Activated naive CD4-positive, alpha-beta T cell treated with anti-CD3 and anti-CD28 coated beads, Interleukin-2, amount 10 ng/mL, durations not matched to agents 7 days and 5 days (primary cell): Measurements from ENCODE around the gene GPR148.
A peak's percentile ranks its signal among the peaks of the same experiment; 100 is the strongest.

Experiments
- CTCF ChIA-PET: fragments of 350-600 bp; sonication (Branson Sonifier 250); formaldehyde crosslinking; loops from one replicate; lab custom pipeline; 2021; ENCODE audit warnings: antibody characterized with exemption; lab: Charles Lee
- DNase-seq: peaks from one replicate; pipeline ENCODE4 v3.0.0-alpha.2; 2020
- H3K27ac Mint-ChIP-seq: one replicate; pipeline ENCODE4 v1.8.0; 2021; ENCODE audit warnings: mild to moderate bottlenecking, moderate library complexity, mixed read lengths
- H3K27me3 Mint-ChIP-seq: one replicate; pipeline ENCODE4 v1.8.0; 2021; ENCODE audit warnings: mild to moderate bottlenecking, mixed read lengths
- H3K36me3 Mint-ChIP-seq: one replicate; pipeline ENCODE4 v1.8.0; 2021; ENCODE audit warnings: mixed read lengths
- H3K4me1 Mint-ChIP-seq: one replicate; pipeline ENCODE4 v1.8.0; 2021; ENCODE audit warnings: mixed read lengths
- H3K4me3 Mint-ChIP-seq: one replicate; pipeline ENCODE4 v1.8.0; 2021; ENCODE audit warnings: mild to moderate bottlenecking, moderate library complexity, mixed read lengths
- H3K9me3 Mint-ChIP-seq: one replicate; pipeline ENCODE4 v1.8.0; 2021; ENCODE audit warnings: mixed read lengths

Gene GPR148

DNA sequence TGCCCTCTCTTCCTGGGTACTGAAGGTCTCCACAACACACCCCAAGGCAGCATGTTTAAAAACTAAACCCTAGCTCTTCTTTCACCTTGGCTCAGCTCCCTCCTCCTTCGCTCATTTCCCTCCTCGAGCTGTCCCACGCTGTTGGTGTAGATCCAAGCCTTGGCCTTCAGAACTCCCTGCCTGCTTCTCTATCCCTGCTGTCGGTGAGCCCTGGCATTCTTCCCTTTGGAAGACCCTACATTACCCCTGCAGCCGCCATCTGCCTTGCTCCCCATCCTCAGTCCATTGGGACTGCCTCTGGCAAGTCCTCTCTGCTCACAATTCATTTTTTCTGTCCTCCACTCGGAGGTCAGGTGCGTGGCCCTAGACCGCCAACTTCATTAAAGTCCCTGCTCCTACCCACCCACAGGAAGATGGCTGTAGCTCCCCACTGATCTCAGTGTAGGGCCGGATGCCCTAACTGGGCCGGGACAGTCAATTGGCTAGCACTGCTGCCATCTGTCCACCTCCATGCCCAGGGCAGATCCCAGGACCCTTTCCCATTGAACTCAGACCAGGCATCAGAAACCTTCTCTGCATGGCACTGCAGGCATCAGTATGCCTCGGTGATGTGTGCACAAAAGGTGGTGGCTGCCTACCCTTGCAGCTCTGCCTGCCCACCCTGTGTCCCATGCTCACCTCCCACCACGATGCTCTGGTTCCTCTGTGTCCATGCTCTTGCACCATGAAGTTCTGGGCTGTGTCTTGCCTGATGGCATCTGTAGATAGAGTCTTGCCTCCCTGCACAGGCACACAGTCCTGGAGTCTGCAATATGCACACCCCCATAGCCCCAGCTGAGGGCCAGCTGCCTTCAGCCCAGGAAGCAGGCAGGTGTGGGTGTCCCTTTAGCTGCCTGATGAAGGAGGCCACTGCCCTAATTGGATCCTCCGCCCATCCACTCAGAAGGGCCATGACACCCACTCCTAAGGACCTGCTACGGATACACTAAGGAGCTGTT lies 32.2 kb downstream of the GPR148 start:
- CTCF ChIA-PET, result no interaction called here

DNA sequence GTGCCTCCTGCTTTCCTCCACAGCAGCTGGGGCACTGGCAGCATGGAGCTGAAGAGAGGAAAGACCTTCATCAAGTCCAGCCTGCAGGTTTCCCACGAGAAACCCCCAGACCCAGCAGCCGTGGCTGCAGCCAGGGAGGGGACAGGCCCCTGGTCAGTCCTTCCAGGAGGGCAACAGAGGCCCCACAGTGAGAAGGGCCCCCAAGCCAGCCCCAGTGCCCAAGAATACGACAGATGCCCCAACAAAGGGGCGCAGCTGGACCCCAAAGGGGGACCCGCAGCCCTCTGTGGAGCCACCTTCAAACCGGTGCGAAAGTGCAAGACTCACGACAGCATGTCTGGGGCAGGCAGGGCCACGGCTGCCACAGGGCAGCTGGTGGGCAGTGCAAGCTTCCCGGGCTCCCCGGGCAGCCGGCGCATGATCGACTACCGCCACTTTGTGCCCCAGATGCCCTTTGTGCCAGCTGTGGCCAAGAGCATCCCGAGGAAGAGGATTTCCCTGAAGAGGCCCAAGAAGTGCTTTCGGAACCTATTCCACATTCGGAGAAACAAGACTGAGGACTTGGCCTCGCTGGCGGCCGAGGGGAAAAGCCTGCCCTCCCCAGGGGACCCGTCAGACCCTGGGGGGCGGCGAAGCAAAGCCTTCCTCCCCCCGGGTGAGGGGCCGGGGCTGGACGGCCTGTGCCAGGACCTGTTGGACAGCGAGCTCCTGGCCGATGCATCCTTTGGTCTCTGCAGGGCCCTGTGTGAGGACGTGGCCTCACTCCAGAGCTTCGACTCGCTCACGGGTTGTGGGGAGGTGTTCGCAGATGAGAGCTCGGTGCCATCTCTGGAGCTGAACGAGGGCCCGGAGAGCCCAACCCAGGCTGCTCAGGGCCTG lies 33.4 kb downstream of the GPR148 start:
- H3K9me3 Mint-ChIP-seq, result no peaks in the 10 kb centered on the region
- CTCF ChIA-PET, result no interaction called here
- H3K27me3 Mint-ChIP-seq, result peaks cover 34% of the 10 kb centered on the region

More for the DNA sequence above, 32.2 kb downstream of the GPR148 start:
- no peak overlapping the region for H3K4me3 Mint-ChIP-seq
- H3K9me3 Mint-ChIP-seq, result no peaks in the 10 kb centered on the region
- H3K27me3 Mint-ChIP-seq, result peaks cover 46% of the 10 kb centered on the region
- H3K4me1 Mint-ChIP-seq, result peaks cover 7% of the 10 kb centered on the region
- no peak overlapping the region for H3K27ac Mint-ChIP-seq
- DNase-seq, result no peak
- H3K36me3 Mint-ChIP-seq, result no peaks in the 10 kb centered on the region

DNA sequence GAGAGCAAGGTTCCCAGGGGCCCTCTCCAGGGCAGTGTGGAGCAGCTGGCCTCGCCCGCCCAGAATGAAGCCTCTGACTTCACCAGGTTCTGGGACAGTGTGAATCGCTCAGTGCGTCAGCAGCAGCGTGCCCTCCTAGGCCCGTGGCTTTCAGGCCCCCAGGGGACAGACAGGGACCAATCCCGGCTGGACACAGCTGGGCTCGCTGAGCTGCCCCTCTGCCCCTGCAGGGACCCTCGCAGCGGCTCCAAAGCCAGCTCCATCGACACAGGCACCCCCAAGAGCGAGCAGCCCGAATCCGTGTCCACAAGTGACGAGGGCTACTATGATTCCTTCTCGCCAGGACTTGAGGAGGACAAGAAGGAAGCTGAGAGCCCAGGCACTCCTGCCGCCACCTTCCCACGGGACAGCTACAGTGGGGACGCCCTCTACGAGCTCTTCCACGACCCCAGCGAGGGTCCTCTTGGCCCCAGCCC lies 34.1 kb downstream of the GPR148 start:
- no peaks in the 10 kb centered on the region for H3K9me3 Mint-ChIP-seq
- DNase-seq, result no peak
- no peaks in the 10 kb centered on the region for H3K4me1 Mint-ChIP-seq
- no peak overlapping the region for H3K4me3 Mint-ChIP-seq
- no peaks in the 10 kb centered on the region for H3K36me3 Mint-ChIP-seq
- no peak overlapping the region for H3K27ac Mint-ChIP-seq
- H3K27me3 Mint-ChIP-seq, result peaks cover 30% of the 10 kb centered on the region
- CTCF ChIA-PET, result no interaction called here

More for the DNA sequence above, 33.4 kb downstream of the GPR148 start:
- Mint-ChIP-seq H3K4me3 (no peak overlapping the region), H3K4me1 (peaks cover 3% of the 10 kb centered on the region), H3K36me3 (no peaks in the 10 kb centered on the region), H3K27ac (no peak overlapping the region)
- no peak for DNase-seq

DNA sequence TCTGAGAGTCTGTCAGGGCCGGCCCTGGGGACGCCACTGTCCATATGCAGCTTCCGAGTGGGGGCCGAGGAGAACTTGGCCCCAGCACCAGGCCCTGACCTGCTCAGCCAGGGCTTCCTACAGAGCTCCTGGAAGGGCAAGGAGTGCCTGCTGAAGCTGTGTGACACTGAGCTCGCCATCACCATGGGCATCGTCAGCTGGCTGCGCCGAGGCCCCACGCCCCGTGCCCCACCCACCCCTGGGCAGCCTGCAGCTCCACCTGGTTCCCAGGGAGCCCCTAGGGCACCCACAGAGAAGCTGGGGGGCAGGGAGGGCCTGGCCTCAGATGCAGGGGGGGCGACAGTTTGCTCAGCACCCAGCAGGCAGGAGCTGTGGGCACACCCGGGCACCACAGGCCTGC lies 34.5 kb downstream of the GPR148 start:
- DNase-seq, result no peak
- Mint-ChIP-seq H3K27me3 (peaks cover 28% of the 10 kb centered on the region), H3K4me3 (no peak overlapping the region), H3K4me1 (no peaks in the 10 kb centered on the region), H3K9me3 (no peaks in the 10 kb centered on the region), H3K27ac (no peak overlapping the region), H3K36me3 (no peaks in the 10 kb centered on the region)
- CTCF ChIA-PET, result no interaction called here

DNA sequence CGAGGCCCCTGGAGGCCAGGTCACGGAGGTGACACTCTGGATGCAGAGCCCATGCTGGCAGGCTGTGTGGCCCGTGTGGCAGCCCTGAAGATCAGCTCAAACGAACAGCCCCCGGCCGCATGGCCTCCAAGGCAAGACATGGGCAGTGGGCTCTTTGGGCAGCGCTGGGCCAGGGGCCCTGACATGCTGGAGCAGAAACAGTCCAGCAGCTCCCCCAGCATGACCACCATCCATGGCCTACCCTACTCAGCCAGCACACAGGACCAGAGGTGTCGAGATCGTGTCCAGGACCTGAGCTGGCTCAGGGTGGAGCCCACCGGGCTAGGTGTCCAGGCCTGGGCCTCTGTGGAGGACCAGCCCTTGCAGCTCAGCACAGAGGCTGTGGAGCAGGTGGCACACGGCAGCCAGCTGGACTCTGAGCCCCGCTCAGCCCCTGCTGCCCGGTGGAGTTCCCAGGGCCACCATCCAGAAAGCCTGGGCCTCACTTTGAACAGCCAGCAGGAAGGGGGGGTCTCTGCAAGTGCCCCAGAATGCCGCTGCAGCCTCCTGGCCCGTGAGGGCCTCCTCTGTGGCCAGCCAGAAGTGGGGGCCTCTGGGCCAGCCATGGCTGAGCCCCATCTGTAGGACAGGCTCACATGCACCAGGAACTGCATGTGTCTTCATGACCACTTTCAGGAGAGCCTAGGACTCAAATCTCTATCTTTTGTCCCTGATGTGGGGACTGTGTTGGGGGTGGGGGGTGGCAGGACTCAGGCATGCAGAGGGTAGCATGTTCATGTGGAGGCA lies 35.4 kb downstream of the GPR148 start:
- Mint-ChIP-seq H3K4me1 (no peaks in the 10 kb centered on the region), H3K27me3 (peaks cover 22% of the 10 kb centered on the region), H3K4me3 (no peak overlapping the region), H3K9me3 (no peaks in the 10 kb centered on the region), H3K27ac (no peak overlapping the region), H3K36me3 (no peaks in the 10 kb centered on the region)
- CTCF ChIA-PET, result no interaction called here
- DNase-seq, result no peak

DNA sequence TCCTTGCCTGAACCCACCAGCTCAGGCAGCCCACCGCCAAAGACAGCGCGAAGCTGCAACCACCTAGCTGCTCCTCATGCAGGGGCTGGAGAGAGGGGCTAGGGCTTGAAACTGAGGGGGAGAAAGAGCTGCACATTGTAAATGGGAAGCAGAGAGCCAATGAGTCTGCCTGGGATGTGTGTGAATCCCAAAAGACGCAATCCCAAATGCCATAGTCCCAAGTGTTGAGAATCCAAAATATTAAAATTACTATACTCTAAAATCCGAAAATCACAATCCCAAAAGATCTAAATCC lies 35.9 kb downstream of the GPR148 start:
- no peak overlapping the region for H3K4me3 Mint-ChIP-seq
- no peaks in the 10 kb centered on the region for H3K36me3 Mint-ChIP-seq
- peaks cover 21% of the 10 kb centered on the region for H3K27me3 Mint-ChIP-seq
- H3K4me1 Mint-ChIP-seq, result no peaks in the 10 kb centered on the region
- CTCF ChIA-PET, result no interaction called here
- no peak for DNase-seq
- H3K9me3 Mint-ChIP-seq, result no peaks in the 10 kb centered on the region
- no peak overlapping the region for H3K27ac Mint-ChIP-seq

DNA sequence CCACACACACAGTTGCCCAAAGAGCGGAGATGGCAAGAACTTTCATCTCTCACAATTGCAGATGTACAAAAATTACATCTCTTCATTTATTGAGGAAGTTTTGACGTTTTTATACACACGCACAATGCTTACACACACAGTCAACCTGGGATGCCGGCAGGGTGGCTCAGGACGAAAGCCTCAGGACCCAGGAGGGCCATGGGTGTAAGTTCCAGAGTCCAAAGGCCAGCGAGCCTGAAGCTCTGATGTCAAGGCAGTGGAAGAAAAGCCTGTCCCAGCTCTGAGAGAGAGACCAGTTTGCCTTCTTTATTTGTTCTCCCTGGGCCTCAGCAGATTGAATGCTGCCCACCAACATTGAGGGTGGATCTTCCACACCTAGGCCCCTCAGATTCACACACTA lies 36.6 kb downstream of the GPR148 start:
- CTCF ChIA-PET, result no interaction called here
- DNase-seq, result no peak
- no peaks in the 10 kb centered on the region for H3K9me3 Mint-ChIP-seq
- H3K27me3 Mint-ChIP-seq, result peaks cover 14% of the 10 kb centered on the region
- no peaks in the 10 kb centered on the region for H3K4me1 Mint-ChIP-seq
- no peak overlapping the region for H3K4me3 Mint-ChIP-seq
- H3K27ac Mint-ChIP-seq, result no peak overlapping the region
- no peaks in the 10 kb centered on the region for H3K36me3 Mint-ChIP-seq

DNA sequence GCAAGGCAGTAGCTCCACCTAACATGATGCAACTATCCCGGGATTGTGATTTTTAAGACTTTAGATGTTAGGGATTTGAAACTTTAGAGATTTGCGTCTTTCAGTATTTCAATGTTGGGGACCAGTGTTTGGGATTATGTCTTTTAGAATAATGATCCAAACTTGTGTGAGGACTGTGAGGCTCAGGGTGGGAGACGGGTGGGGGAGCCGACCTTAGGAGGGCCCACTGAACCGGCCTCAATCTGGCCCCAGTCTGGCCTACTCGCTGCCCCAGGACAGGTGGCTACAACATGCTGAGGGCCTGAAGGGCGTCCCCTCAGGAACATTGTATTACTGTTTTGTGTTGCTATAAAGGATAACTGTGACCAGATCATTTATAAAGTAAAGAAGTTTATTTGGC lies 37.2 kb downstream of the GPR148 start:
- no peak overlapping the region for H3K4me3 Mint-ChIP-seq
- H3K9me3 Mint-ChIP-seq, result no peaks in the 10 kb centered on the region
- CTCF ChIA-PET, result no interaction called here
- no peaks in the 10 kb centered on the region for H3K4me1 Mint-ChIP-seq
- no peak overlapping the region for H3K27ac Mint-ChIP-seq
- H3K36me3 Mint-ChIP-seq, result no peaks in the 10 kb centered on the region
- peaks cover 9% of the 10 kb centered on the region for H3K27me3 Mint-ChIP-seq
- DNase-seq, result no peak

DNA sequence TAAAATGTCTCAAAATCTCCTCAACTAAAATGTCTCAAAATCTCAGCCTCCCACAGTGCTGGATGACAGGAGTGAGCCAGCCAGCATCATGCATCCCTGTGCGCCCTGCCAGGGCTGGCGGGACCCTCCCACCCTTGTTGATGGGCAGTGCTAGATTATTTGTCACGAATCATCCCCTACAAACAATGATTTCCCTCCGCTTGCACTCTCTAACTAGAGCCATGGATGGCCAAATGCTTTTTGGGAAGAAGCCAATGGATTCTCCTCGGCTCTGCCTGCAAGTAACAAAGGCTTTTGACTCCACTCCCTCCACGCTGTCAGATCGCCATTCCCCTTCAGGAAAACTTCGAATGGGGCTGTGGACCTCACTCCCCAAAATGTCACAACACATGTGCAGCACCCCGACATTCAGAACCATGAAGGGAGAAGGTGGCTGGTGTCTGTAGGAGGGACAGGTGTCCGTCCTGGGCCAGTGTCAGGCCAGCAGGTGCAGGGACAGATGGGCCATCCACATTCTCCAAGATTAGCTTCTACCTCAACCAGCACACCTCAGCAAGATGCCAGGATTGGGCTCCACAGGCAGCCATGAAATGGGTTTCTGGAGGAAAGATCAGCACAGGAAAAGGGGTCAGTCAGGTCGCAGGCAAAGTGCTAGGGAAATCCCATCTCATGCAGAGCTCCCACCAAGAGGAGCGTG lies 38.0 kb downstream of the GPR148 start:
- Mint-ChIP-seq H3K27ac (no peak overlapping the region), H3K4me1 (no peaks in the 10 kb centered on the region), H3K36me3 (no peaks in the 10 kb centered on the region), H3K27me3 (peaks cover 6% of the 10 kb centered on the region), H3K4me3 (no peak overlapping the region), H3K9me3 (no peaks in the 10 kb centered on the region)
- no peak for DNase-seq
- CTCF ChIA-PET, result no interaction called here

DNA sequence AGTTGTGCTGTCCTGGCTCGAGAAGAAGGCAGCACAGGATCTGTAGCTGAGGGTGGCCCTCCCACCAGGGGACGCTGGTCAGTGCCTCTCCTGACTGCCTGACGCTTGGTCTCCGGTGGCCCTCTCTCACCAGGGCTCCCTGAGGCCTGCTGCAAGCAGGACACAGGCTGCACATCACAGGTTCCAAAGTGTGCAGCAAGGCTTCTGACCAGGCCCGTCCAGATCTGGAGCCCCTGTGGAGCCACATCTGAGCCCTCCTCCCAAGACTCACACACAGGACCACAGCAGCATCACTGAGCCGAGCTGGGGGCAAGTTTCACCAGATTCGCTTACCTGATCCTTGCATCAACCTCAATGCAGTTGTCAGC lies 38.5 kb downstream of the GPR148 start:
- CTCF ChIA-PET, result no interaction called here
- H3K4me1 Mint-ChIP-seq, result no peaks in the 10 kb centered on the region
- H3K27ac Mint-ChIP-seq, result no peak overlapping the region
- no peak for DNase-seq
- H3K36me3 Mint-ChIP-seq, result no peaks in the 10 kb centered on the region
- H3K27me3 Mint-ChIP-seq, result peaks cover 6% of the 10 kb centered on the region
- H3K9me3 Mint-ChIP-seq, result no peaks in the 10 kb centered on the region
- no peak overlapping the region for H3K4me3 Mint-ChIP-seq

DNA sequence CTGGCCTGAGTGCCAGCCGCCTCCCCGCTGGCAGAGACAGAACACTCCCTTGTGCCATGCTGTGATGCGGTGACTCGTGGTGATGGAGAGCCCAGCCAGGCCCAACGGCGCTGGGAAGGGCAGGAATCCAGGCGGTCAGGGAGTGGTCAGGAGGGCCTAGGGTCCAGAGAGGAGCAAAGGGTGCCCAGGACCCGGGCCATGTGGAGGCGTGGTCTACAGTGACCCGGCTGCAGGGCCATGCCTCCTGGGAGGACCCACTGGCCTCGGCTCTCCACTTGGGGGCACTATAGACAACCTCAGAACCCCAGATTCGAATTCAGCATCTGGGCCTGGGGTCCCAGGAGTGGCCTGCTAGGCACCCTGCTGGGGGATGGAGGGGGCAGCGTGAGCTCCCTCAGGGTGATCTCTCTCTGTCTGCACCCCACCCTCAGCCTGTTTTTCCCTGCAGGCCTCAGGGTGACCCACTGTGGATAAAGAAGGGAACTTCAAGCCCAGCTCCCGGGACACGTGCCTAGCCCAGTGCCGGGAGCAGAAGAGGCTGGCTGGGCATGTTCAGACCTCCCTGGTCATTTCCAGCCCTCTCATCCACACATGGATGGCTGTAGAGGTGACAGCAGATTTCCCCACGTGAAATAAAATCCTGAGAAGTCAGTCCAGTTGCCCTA lies 39.5 kb downstream of the GPR148 start:
- no peak for DNase-seq
- H3K4me3 Mint-ChIP-seq, result no peak overlapping the region
- peak overlapping the region; percentile 37 for H3K27ac Mint-ChIP-seq
- no peaks in the 10 kb centered on the region for H3K36me3 Mint-ChIP-seq
- CTCF ChIA-PET, result interaction anchor here (1.4 kb wide), 1 partner anchor 29 kb away, joined by 3 read pairs; no protein-coding TSS in a partner anchor
- no peaks in the 10 kb centered on the region for H3K4me1 Mint-ChIP-seq
- no peaks in the 10 kb centered on the region for H3K9me3 Mint-ChIP-seq
- H3K27me3 Mint-ChIP-seq, result peaks cover 6% of the 10 kb centered on the region

DNA sequence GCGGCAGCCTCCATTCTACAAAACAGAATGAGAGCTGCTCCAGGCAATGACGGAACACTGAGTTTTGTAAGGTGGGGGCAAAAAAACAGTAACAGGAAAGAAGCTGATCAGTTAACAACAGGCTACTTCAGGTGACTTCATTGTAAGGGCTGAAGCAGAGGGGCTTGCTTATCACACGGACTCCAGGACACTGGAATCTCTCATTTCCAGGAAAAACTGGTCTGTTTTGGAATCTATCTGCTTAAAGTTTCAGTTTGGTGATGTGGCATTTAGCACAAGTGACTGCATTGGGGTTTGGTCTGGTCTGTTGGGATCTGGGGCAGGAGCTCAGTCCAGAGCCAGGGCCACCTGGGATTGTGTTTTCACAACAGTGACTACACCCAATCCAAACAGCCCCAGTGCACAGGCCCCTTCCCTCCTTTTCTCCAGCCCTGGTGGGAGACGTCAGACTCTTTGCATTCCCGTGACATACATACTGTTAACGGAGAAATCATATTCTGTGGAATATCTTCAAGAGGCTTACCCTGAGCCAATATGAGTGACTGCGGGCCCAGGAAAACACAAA lies 40.6 kb downstream of the GPR148 start:
- H3K4me1 Mint-ChIP-seq, result no peaks in the 10 kb centered on the region
- CTCF ChIA-PET, result interaction anchor here (1.4 kb wide), 1 partner anchor 28 kb away, joined by 3 read pairs; no protein-coding TSS in a partner anchor
- no peak for DNase-seq
- no peak overlapping the region for H3K4me3 Mint-ChIP-seq
- H3K36me3 Mint-ChIP-seq, result no peaks in the 10 kb centered on the region
- H3K27ac Mint-ChIP-seq, result no peak overlapping the region
- no peaks in the 10 kb centered on the region for H3K9me3 Mint-ChIP-seq
- peaks cover 6% of the 10 kb centered on the region for H3K27me3 Mint-ChIP-seq

DNA sequence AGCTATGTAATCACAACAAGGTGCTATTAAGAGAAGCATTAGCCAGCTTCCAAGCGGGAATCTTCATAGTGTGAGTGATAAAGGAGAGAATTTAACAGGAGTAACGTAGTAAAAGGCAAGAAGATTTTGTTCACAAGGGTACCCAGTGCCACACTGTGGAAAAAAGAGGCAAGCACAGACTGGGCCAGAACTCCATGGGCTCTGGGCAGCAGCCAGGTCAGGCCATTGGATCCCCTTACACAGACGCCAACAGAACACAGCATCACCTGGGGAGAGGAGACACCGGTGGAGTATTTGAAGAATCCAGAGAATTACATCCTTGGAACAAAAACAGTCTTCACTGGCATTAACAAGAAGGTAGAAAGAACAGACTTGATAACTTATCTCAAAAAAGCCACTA lies 47.7 kb downstream of the GPR148 start:
- Mint-ChIP-seq H3K27me3 (no peaks in the 10 kb centered on the region), H3K4me1 (no peaks in the 10 kb centered on the region), H3K4me3 (no peak overlapping the region), H3K9me3 (no peaks in the 10 kb centered on the region), H3K27ac (no peak overlapping the region), H3K36me3 (no peaks in the 10 kb centered on the region)
- CTCF ChIA-PET, result no interaction called here
- no peak for DNase-seq
